OCI-LY3 (cell line): ENCODE data around the gene MYO5A.
A peak's percentile ranks its signal among the peaks of the same experiment; 100 is the strongest.
"Not testable (repeated sequence)": the region's sequence is repeated elsewhere in the genome, so short reads cannot be mapped to it uniquely, and the experiment has no call there.

Source experiments
- H2AFZ ChIP-seq: fragments of 200-600, 300-600 bp; shearing (Covaris generic); 2 replicates; pipeline ENCODE4 v1.6.0; 2014; ENCODE audit warnings: antibody characterized with exemption, low read depth, low read length
- H3K27ac ChIP-seq: fragments of 200-600, 300-600 bp; sonication (generic); 2 replicates; pipeline ENCODE4 v1.5.1; 2014; ENCODE audit warnings: mild to moderate bottlenecking, low read length, moderate library complexity, mixed read lengths
- H3K27me3 ChIP-seq: fragments of 200-600, 300-600 bp; sonication (generic); 2 replicates; pipeline ENCODE4 v1.6.1; 2014; ENCODE audit warnings: low read depth, low read length, mixed read lengths
- H3K36me3 ChIP-seq: fragments of 200-600, 300-600 bp; sonication (generic); replicated peaks from 2 replicates; pipeline ENCODE3; 2014; ENCODE audit warnings: low read depth, low read length, mixed read lengths
- H3K4me1 ChIP-seq: fragments of 300-600, 200-600 bp; sonication (generic); 2 replicates; pipeline ENCODE4 v1.6.1; 2014; ENCODE audit warnings: low read length, mixed read lengths
- H3K4me2 ChIP-seq: fragments of 200-600, 300-600 bp; sonication (generic); 2 replicates; pipeline ENCODE4 v1.6.1; 2014; ENCODE audit warnings: low read length, mixed read lengths
- H3K4me3 ChIP-seq: fragments of 300-600, 200-600 bp; sonication (generic); 2 replicates; pipeline ENCODE4 v1.5.1; 2014; ENCODE audit warnings: antibody characterized with exemption, mild to moderate bottlenecking, low read length, moderate library complexity
- H3K79me2 ChIP-seq: fragments of 300-600, 200-600 bp; shearing (Covaris generic); 2 replicates; pipeline ENCODE4 v1.6.1; 2014; ENCODE audit warnings: mild to moderate bottlenecking, low read length, mixed read lengths
- H3K9ac ChIP-seq: fragments of 300-600, 200-600 bp; shearing (Covaris generic); 2 replicates; pipeline ENCODE4 v1.6.0; 2014; ENCODE audit warnings: mild to moderate bottlenecking, low read length, moderate library complexity
- H3K9me3 ChIP-seq: fragments of 200-600, 300-600 bp; shearing (Covaris generic); 2 replicates; pipeline ENCODE4 v1.6.1; 2014; ENCODE audit warnings: low read length, mixed read lengths; ENCODE audit not compliant: insufficient read depth
- H4K20me1 ChIP-seq: fragments of 200-600, 300-600 bp; sonication (generic); 2 replicates; pipeline ENCODE4 v1.6.1; 2016; ENCODE audit warnings: low read length, mixed read lengths; ENCODE audit not compliant: insufficient read depth
- EZH2phosphoT487 ChIP-seq: fragments of 200-600 bp; shearing (Covaris generic); IDR thresholded peaks from 2 replicates; pipeline ENCODE4 v1.6.1; 2018; ENCODE audit warnings: antibody characterized with exemption, mixed run types, low read depth
- TF ChIP-seq, protein P1 (sequence below): fragments of 200-600, 300-600 bp; sonication (generic); IDR thresholded peaks from 2 replicates; pipeline ENCODE4 v1.5.1; 2014; ENCODE audit warnings: antibody characterized with exemption, low read length, low read depth

Gene MYO5A

DNA sequence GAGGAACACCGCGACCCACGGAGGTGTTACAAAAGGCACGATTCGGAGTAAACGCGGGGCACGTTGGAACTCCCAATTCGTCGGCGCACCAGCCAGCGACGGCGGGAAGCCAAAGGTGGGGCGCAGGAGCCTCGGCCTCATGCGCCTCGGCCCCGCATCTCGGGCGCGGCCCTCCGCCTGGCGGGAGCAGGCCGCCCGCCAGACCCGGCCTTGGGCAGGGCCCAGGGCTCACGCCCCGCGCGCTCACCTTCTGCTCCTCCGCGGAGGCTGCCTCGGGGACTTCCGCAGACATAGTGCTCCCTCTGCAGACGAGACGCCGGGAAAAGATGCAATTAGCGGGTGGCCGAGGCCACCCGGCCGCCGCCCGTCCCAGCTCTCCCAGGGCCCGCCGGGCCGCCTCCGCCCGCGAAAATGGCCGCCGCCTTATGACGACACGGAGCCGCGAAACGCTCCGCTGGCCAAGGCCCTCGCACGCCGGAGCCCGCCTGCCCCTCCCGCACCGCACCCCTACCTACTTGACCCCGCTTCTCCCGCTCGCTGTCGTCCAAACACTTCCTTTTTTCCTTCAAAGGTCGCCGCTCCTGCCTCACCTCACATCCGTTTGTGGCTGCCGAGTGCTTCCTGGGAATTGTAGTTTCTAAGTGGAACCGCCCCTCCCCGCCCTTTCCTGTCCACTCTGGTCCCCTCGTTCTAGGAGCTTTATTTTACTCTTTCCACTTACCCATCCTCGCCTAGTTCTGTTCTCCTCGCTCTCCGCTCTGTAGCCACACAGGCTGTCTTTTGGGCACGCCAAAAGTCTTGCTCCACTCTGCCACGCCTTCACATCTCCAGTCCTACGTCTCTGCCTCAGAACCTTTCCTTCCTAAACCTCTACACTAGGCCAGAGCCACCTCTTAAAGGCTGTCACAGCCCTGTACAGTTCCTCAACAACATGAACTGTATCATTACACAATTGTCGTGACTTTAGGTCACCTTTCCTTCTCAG is 40.2 kb upstream of the MYO5A start, which contains the start of gene ARPP19:
TSS of gene ARPP19 (minus strand) at position 430 of the 985 bp plus-strand sequence. CDS start at position 292, 138 bp downstream.
- peak within 1 kb of the TSS; percentile 81 for H3K4me3 ChIP-seq
- peak within 1 kb of the TSS; percentile 90 for H3K4me2 ChIP-seq

DNA sequence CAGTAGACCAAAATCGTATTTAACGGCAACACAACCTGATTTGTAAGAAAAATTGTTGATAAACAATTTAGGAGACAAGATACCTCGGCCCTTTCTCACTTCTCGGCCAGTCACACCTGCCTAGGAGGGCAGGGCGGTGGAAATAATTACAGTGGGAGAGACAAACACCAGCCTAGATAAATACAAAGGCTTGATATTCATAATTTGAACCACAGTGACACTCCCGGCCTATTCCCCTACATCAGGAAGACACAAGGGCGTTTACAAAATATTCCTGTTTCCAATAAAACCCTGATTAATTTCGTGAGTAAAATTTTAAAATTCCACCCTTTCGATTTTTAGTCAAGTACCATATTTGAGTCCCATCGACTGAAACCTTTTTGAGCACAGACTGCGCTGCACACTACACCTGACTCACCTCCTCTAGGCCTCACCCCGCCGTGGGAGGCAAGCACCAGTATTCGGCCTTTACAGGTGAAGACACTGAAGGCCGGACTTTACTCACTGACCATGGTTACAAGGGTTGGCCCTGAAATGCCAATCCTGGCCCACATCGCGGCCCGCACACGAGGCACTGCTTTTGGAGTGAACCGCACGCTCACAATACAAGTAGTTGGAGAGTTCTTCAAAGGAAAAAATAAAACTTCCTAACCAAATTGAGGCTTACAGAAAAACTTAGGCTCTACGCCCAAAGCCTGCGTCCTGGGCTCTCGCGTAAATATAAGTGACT is 39.4 kb upstream of the MYO5A start:
- Histone ChIP-seq H3K9me3 (no peaks in the 10 kb centered on the region), H3K4me1 (peaks cover 30% of the 10 kb centered on the region), H3K36me3 (peaks cover 14% of the 10 kb centered on the region), H3K4me2 (peak overlapping the region; percentile 90), H2AFZ (0 out of 2 replicates have a peak overlapping the region, but pooled peaks have one; percentile 98), H4K20me1 (peaks cover 42% of the 10 kb centered on the region), H3K79me2 (peaks cover 56% of the 10 kb centered on the region), H3K27ac (peak overlapping the region; percentile 80), H3K4me3 (peak overlapping the region; percentile 81), H3K9ac (peak overlapping the region; percentile 97), H3K27me3 (no peaks in the 10 kb centered on the region)
- TF ChIP-seq, protein P1, sequence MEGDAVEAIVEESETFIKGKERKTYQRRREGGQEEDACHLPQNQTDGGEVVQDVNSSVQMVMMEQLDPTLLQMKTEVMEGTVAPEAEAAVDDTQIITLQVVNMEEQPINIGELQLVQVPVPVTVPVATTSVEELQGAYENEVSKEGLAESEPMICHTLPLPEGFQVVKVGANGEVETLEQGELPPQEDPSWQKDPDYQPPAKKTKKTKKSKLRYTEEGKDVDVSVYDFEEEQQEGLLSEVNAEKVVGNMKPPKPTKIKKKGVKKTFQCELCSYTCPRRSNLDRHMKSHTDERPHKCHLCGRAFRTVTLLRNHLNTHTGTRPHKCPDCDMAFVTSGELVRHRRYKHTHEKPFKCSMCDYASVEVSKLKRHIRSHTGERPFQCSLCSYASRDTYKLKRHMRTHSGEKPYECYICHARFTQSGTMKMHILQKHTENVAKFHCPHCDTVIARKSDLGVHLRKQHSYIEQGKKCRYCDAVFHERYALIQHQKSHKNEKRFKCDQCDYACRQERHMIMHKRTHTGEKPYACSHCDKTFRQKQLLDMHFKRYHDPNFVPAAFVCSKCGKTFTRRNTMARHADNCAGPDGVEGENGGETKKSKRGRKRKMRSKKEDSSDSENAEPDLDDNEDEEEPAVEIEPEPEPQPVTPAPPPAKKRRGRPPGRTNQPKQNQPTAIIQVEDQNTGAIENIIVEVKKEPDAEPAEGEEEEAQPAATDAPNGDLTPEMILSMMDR: no peak
- TF ChIP-seq EZH2phosphoT487: no peak

More for the DNA sequence above, 40.2 kb upstream of the MYO5A start, which contains the start of gene ARPP19:
- no peaks in the 10 kb centered on the region for H3K27me3 ChIP-seq
- H3K9ac ChIP-seq: peak within 1 kb of the TSS; percentile 97
- H3K4me1 ChIP-seq: peaks cover 30% of the 10 kb centered on the region
- H2AFZ ChIP-seq: peak within 1 kb of the TSS; percentile 98
- H3K79me2 ChIP-seq: peaks cover 47% of the 10 kb centered on the region
- peaks cover 10% of the 10 kb centered on the region for H3K36me3 ChIP-seq
- no peak for TF ChIP-seq EZH2phosphoT487
- TF ChIP-seq, protein P1: no peak; the same call in 1 of the 2 replicates
- peaks cover 33% of the 10 kb centered on the region for H4K20me1 ChIP-seq
- peak within 1 kb of the TSS; percentile 80 for H3K27ac ChIP-seq
- H3K9me3 ChIP-seq: no peaks in the 10 kb centered on the region

DNA sequence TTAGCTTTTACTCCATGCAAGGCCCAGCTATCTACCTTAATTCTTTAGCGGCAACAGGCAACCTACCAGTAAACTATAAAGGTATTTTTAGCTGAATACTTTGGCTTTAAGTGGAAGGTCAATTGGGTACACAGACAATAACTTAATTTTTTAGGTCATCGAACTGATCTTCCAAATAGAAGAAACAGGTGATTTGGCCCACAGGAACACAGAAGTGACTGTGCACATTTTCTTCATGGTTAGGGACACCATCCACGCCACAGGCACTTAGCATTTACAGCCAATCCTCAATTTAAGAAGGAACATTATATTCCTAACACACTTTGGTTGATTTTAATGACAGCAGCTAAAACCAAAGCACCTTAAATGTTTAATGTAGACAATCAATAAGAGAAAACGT is 38.2 kb upstream of the MYO5A start:
- Histone ChIP-seq H3K4me3 (peak overlapping the region; percentile 81), H3K36me3 (peaks cover 14% of the 10 kb centered on the region), H3K79me2 (peaks cover 68% of the 10 kb centered on the region), H3K27me3 (no peaks in the 10 kb centered on the region), H3K9ac (peak overlapping the region; percentile 97), H4K20me1 (peaks cover 52% of the 10 kb centered on the region), H3K27ac (peak overlapping the region; percentile 80), H3K9me3 (no peaks in the 10 kb centered on the region), H3K4me1 (peaks cover 30% of the 10 kb centered on the region), H3K4me2 (peak overlapping the region; percentile 90), H2AFZ (no peak overlapping the region)
- TF ChIP-seq, protein P1: no peak
- TF ChIP-seq EZH2phosphoT487: no peak

DNA sequence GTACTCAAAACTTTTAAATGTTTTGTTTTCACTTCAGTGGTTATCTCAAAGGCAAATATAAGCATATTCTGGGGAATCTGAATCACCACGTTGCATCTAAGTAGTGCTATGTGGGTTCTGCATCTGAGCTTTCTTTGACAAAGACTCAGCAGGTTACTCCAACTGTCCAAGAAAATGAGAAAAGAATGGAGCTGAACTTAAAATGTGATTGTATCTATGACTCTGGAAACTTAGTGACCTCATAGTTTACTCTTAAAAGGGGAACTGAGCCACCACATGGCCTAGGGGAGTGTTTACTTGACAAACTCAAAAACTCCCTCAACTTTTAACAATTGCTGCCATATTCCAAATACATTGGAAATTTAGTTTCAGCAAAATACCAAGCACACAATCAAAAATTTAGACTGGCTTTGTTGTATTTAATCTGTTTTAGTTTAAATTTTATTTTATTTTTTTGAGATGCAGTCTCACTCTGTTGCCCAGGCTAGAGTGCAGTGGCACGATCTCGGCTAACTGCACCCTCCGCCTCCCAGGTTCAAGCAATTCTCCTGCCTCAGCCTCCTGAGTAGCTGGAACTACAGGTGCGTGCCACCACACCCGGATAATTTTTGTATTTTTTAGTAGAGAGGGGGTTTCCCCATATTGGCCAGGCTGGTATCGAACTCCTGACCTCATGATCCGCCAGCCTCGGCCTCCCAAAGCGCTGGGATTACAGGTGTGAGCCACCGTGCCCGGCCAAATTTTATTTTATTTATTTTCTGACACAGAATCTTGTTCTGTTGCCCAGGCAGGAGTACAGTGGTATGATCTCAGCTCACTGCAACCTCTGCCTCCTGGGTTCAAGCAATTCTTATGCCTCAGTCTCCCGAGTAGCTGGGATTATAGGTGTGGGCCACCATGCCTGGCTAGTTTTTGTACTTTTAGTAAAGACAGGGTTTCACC is 37.0 kb upstream of the MYO5A start:
- Histone ChIP-seq H3K79me2 (peaks cover 80% of the 10 kb centered on the region), H4K20me1 (peaks cover 64% of the 10 kb centered on the region), H3K4me3 (peak overlapping the region; percentile 22), H3K4me2 (peak overlapping the region; percentile 64), H3K36me3 (peaks cover 15% of the 10 kb centered on the region), H3K27ac (peak overlapping the region; percentile 34), H3K4me1 (peaks cover 30% of the 10 kb centered on the region)
- H2AFZ ChIP-seq, H3K9ac ChIP-seq, H3K27me3 ChIP-seq, H3K9me3 ChIP-seq: not testable (repeated sequence)
